Tibial nerve (tissue), 3 donors: ENCODE data around the gene SNCAIP.

Source experiments
- POLR2A ChIP-seq, 2 donors: fragments of 450-650 bp; IDR thresholded peaks; one replicate each; pipeline ENCODE4 v1.6.1; 2017; ENCODE audit warnings: antibody characterized with exemption in 2 of 2, mild to moderate bottlenecking in 2 of 2, moderate library complexity in 2 of 2
- TF ChIP-seq, protein P1 (sequence below), 5 experiments: fragments of 200-600 bp in 3 of 5; fragments of 450-650 bp in 2 of 5; sonication (generic) in 3 of 5; IDR thresholded peaks; one replicate each; pipeline ENCODE4 v1.5.1; 2016 to 2019; ENCODE audit warnings: antibody characterized with exemption in 5 of 5, mild to moderate bottlenecking in 3 of 5, moderate library complexity in 2 of 5

DNA sequence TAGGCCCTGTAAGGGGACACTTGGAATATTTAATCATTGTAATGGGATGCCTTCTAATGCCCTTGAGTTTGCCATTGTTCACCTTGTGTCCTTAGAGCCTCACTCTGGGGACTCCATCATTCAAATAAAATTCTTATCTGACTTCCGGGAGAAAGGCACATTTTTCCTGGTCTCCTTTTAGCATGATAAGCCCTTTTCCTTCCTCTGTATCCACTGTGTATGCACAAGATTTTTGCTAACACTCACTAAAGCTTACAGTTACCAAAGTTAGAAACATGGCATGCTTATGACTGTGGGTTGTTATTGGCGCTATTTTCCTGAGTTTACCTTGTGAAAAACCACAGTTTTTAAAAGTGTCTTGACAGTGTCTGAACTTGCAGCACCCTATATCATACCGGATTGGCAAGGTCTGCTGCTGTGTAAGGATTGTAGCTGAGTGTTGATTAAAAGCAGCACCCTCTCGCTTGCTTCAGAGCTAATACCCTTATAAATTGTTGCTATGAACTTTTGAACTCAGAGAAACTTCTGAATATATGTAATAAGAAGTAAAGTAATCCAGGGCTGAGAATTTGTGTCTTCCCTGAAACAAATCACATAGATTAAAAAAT lies 46.4 kb downstream of the SNCAIP start:
- no peak for TF ChIP-seq POLR2A (IDR thresholded peaks at IDR 0.05)
- TF ChIP-seq, protein P1, sequence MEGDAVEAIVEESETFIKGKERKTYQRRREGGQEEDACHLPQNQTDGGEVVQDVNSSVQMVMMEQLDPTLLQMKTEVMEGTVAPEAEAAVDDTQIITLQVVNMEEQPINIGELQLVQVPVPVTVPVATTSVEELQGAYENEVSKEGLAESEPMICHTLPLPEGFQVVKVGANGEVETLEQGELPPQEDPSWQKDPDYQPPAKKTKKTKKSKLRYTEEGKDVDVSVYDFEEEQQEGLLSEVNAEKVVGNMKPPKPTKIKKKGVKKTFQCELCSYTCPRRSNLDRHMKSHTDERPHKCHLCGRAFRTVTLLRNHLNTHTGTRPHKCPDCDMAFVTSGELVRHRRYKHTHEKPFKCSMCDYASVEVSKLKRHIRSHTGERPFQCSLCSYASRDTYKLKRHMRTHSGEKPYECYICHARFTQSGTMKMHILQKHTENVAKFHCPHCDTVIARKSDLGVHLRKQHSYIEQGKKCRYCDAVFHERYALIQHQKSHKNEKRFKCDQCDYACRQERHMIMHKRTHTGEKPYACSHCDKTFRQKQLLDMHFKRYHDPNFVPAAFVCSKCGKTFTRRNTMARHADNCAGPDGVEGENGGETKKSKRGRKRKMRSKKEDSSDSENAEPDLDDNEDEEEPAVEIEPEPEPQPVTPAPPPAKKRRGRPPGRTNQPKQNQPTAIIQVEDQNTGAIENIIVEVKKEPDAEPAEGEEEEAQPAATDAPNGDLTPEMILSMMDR (IDR thresholded peaks at IDR 0.05), result no peak
